ENCODE measurements around the gene FBP1.

DNA sequence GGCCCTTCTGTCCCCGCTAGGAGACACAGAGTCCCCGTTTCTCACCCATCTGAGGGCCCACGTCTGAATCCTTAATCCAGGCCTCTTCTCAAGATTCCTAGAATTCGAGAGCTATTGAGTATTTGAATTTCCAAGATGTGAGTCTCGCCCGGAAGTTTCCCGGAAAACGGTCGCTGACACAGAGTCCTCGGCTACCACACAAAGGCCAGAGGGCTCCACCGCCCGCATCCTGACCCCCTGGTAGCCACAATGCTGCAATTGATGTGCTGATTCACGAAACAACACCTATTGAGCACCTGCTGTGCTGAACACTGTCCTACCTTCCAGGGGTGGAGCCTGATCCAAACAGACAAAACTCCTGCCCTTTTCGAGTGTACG is 670 bp upstream of the FBP1 start:
- no peak for TF ChIP-seq POLR2A (IDR thresholded peaks at IDR 0.05)
- TF ChIP-seq, protein P1, sequence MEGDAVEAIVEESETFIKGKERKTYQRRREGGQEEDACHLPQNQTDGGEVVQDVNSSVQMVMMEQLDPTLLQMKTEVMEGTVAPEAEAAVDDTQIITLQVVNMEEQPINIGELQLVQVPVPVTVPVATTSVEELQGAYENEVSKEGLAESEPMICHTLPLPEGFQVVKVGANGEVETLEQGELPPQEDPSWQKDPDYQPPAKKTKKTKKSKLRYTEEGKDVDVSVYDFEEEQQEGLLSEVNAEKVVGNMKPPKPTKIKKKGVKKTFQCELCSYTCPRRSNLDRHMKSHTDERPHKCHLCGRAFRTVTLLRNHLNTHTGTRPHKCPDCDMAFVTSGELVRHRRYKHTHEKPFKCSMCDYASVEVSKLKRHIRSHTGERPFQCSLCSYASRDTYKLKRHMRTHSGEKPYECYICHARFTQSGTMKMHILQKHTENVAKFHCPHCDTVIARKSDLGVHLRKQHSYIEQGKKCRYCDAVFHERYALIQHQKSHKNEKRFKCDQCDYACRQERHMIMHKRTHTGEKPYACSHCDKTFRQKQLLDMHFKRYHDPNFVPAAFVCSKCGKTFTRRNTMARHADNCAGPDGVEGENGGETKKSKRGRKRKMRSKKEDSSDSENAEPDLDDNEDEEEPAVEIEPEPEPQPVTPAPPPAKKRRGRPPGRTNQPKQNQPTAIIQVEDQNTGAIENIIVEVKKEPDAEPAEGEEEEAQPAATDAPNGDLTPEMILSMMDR (IDR thresholded peaks at IDR 0.05) = no peak

Data from lower leg skin (tissue), 3 donors.